K562 (cell line): ENCODE measurements around the gene TARS2. TPM values are rescaled to one million over a fixed set of nuclear protein-coding genes. Genes with fewer than 3 reads are reported as not detected.

Experiments
- DEAF1 ChIP-seq: fragments of 450-650 bp; formaldehyde crosslinking; IDR thresholded peaks from 2 replicates; pipeline ENCODE4 v1.4.0; 2020; ENCODE audit warnings: mild to moderate bottlenecking, moderate library complexity
- DPF2 ChIP-seq: fragments of 450-650 bp; IDR thresholded peaks from 2 replicates; pipeline ENCODE4 v1.6.1; 2016
- FOXK1 ChIP-seq: sonication (generic); formaldehyde crosslinking; IDR thresholded peaks from 2 replicates; pipeline ENCODE4 v1.8.0; 2022; ENCODE audit warnings: missing genetic modification reagents, mild to moderate bottlenecking, borderline replicate concordance
- FOXO4 ChIP-seq: fragments of 450-650 bp; formaldehyde crosslinking; IDR thresholded peaks from 2 replicates; pipeline ENCODE4 v1.4.0; 2020; ENCODE audit warnings: mild to moderate bottlenecking, moderate library complexity
- HDAC6 ChIP-seq: IDR thresholded peaks from 2 replicates; pipeline ENCODE4 v1.6.1; 2012; ENCODE audit warnings: low read depth, mild to moderate bottlenecking, control low read depth, inconsistent platforms, low read length, moderate library complexity
- HOXB6 ChIP-seq: fragments of 250-450 bp; sonication (Bioruptor Pico); IDR thresholded peaks from 2 replicates; pipeline ENCODE4 v1.5.1; 2022; ENCODE audit warnings: mild to moderate bottlenecking, borderline replicate concordance
- MIER1 ChIP-seq: fragments of 450-650 bp; IDR thresholded peaks from 2 replicates; pipeline ENCODE4 v1.6.1; 2016; ENCODE audit warnings: antibody characterized with exemption, mild to moderate bottlenecking, low read depth
- MYBL2 ChIP-seq, 2 experiments: fragments of 450-650 bp in 1 of 2; sonication (generic) in 1 of 2; formaldehyde crosslinking in 1 of 2; IDR thresholded peaks; 2 replicates each; pipeline versions ENCODE4 v1.6.1 to v1.8.1; 2017 to 2022; ENCODE audit warnings: borderline replicate concordance in 1 of 2, inconsistent platforms in 1 of 2, low read depth in 1 of 2, mild to moderate bottlenecking in 1 of 2, missing genetic modification reagents in 1 of 2, moderate library complexity in 1 of 2
- NFE2 ChIP-seq: IDR thresholded peaks from 2 replicates; pipeline ENCODE4 v1.6.1; 2014; ENCODE audit warnings: antibody characterized with exemption, low read depth
- POLR2G ChIP-seq: fragments of 200-400 bp; formaldehyde crosslinking; IDR thresholded peaks from 2 replicates; pipeline ENCODE4 v1.6.1; 2017; ENCODE audit warnings: low read depth, mild to moderate bottlenecking, antibody characterized with exemption, low read length, moderate library complexity
- POLR2H ChIP-seq: IDR thresholded peaks from 2 replicates; pipeline ENCODE4 v1.6.1; 2016; ENCODE audit warnings: missing genetic modification characterization, low read depth, mild to moderate bottlenecking, control low read depth, missing compliant biosample characterization, moderate library complexity
- PRPF4 ChIP-seq: fragments of 200-400 bp; formaldehyde crosslinking; IDR thresholded peaks from one replicate; pipeline ENCODE4 v1.6.1; 2017; ENCODE audit warnings: low read length, low read depth, mild to moderate bottlenecking; ENCODE audit not compliant: insufficient read depth, poor library complexity, severe bottlenecking
- SFPQ ChIP-seq: fragments of 200-400 bp; formaldehyde crosslinking; IDR thresholded peaks from 2 replicates; pipeline ENCODE4 v1.6.1; 2017; ENCODE audit warnings: mild to moderate bottlenecking, low read depth, low read length, moderate library complexity
- SNIP1 ChIP-seq: fragments of 450-650 bp; IDR thresholded peaks from 2 replicates; pipeline ENCODE4 v1.7.1; 2017; ENCODE audit warnings: low read depth, mild to moderate bottlenecking
- ZFP36 ChIP-seq: fragments of 150-350 bp; IDR thresholded peaks from 2 replicates; pipeline ENCODE4 v1.6.1; 2018; ENCODE audit warnings: low read length, low read depth; ENCODE audit not compliant: partially characterized antibody
- ZMIZ1 ChIP-seq, 2 experiments: fragments of 150-350 bp in 1 of 2; IDR thresholded peaks; 2 replicates each; pipeline ENCODE4 v1.6.1; 2012 to 2016; ENCODE audit warnings: low read depth in 2 of 2, low read length in 2 of 2, mild to moderate bottlenecking in 1 of 2, moderate library complexity in 1 of 2
- ZNF12 ChIP-seq: sonication (generic); formaldehyde crosslinking; IDR thresholded peaks from 2 replicates; pipeline ENCODE4 v1.4.0; 2020; ENCODE audit warnings: mild to moderate bottlenecking, missing genetic modification reagents
- polyA plus RNA-seq, 8 experiments: library from polyadenylated mRNA; depleted of rRNA in 4 of 8; stranded (reverse) in 5 of 8; unstranded in 3 of 8; fragments of >200 nt; fragmentation: Nextera tagmentation in 2 of 8; fragmentation: Illumina TruSeq in 1 of 8; extraction: Ambion mirVana in 2 of 8; extraction: Trizol in 1 of 8; gene quantifications; 2 replicates each; pipeline versions ENCODE4 v1.2.1 to v1.2.3, GENCODE V29; 2011 to 2014; ENCODE audit warnings: inconsistent platforms in 1 of 8, missing spikeins in 1 of 8
- total RNA-seq, 7 experiments: library from RNA; depleted of rRNA in 6 of 7; stranded (reverse); fragments of >200 nt in 6 of 7; fragmentation: Illumina TruSeq in 2 of 7; extraction: Trizol in 2 of 7; gene quantifications; 2 replicates each; pipeline versions ENCODE4 v1.2.1 to v1.2.3, GENCODE V29; 2011 to 2021; ENCODE audit warnings: low replicate concordance in 1 of 7

Gene TARS2
- total and polyA plus RNA-seq, 9 of the 15 experiments (the other 6 are each of a cell fraction or from before 2014, with no cell fraction given), result 17.0 to 64.2 (median 39.4) TPM

GRCh38 chr1:150507912-150508864 lies 21.0 kb downstream of the TARS2 start, which contains the start of gene ECM1 (continued):
- TF ChIP-seq FOXO4 (CRISPR knock-in tag), result no peak
- peak; percentile 68 for TF ChIP-seq POLR2G
- no peak for TF ChIP-seq PRPF4
- TF ChIP-seq POLR2H (tag), result peak; percentile 78
- TF ChIP-seq HDAC6, result no peak
- TF ChIP-seq DEAF1, result no peak
- TF ChIP-seq SFPQ, result no peak
- TF ChIP-seq ZFP36, result no peak
- TF ChIP-seq HOXB6 (CRISPR knock-in tag), result 0 out of 2 replicates have a peak, but pooled peaks have one; percentile 78
- peak; percentile 68 for TF ChIP-seq NFE2
- no peak for TF ChIP-seq ZMIZ1 (IDR thresholded peaks at IDR 0.05; ENCODE audit: low read depth in 2 of 2, low read length in 2 of 2)
- peak; percentile 74 for TF ChIP-seq DPF2
- TF ChIP-seq MYBL2 (IDR thresholded peaks at IDR 0.05; ENCODE audit: low read depth), result no peak
- no peak for TF ChIP-seq MYBL2 (CRISPR knock-in tag; IDR thresholded peaks at IDR 0.05; ENCODE audit: borderline replicate concordance)
- TF ChIP-seq MIER1, result peak; percentile 98
- TF ChIP-seq ZNF12, result no peak
- TF ChIP-seq FOXK1, result no peak
- no peak for TF ChIP-seq SNIP1
